SK-N-SH treated with all-trans-retinoic acid at 6 μM for 48 hours (cell line): ENCODE data around the gene RERE.

Experiments used
- ARNTL ChIP-seq: fragments of 450-650 bp; formaldehyde crosslinking; IDR thresholded peaks from 2 replicates; pipeline ENCODE4 v1.5.0; 2020; ENCODE audit warnings: low read depth, mild to moderate bottlenecking, moderate library complexity, borderline replicate concordance
- GLIS3 ChIP-seq: fragments of 250-450 bp; sonication (Bioruptor Pico); IDR thresholded peaks from 2 replicates; pipeline ENCODE4 v1.5.0; 2020; ENCODE audit warnings: mild to moderate bottlenecking, moderate library complexity
- PATZ1 ChIP-seq: fragments of 250-450 bp; sonication (Bioruptor Pico); IDR thresholded peaks from 2 replicates; pipeline ENCODE4 v1.8.0; 2020; ENCODE audit warnings: mild to moderate bottlenecking, moderate library complexity, borderline replicate concordance
- RARB ChIP-seq: fragments of 250-450 bp; sonication (Bioruptor Pico); IDR thresholded peaks from 2 replicates; pipeline ENCODE4 v1.8.0; 2021; ENCODE audit warnings: mild to moderate bottlenecking, moderate library complexity
- TOX ChIP-seq: fragments of 250-450 bp; sonication (Bioruptor Pico); IDR thresholded peaks from 2 replicates; pipeline ENCODE4 v1.8.0; 2021; ENCODE audit warnings: mild to moderate bottlenecking, moderate library complexity, borderline replicate concordance
- TSHZ2 ChIP-seq: fragments of 250-450 bp; sonication (Bioruptor Pico); IDR thresholded peaks from 2 replicates; pipeline ENCODE4 v1.5.0; 2020; ENCODE audit warnings: mild to moderate bottlenecking, moderate library complexity
- ZFP3 ChIP-seq: fragments of 250-450 bp; sonication (Bioruptor Pico); IDR thresholded peaks from 2 replicates; pipeline ENCODE4 v1.5.0; 2020; ENCODE audit warnings: mild to moderate bottlenecking, moderate library complexity
- ZFP30 ChIP-seq: fragments of 450-650 bp; formaldehyde crosslinking; IDR thresholded peaks from 2 replicates; pipeline ENCODE4 v1.5.0; 2022; ENCODE audit warnings: mild to moderate bottlenecking, moderate library complexity

- no peak for TF ChIP-seq ZFP30
- no peak for TF ChIP-seq ARNTL (CRISPR knock-in tag)
- no peak for TF ChIP-seq ZFP3 (CRISPR knock-in tag)
- no peak for TF ChIP-seq GLIS3 (CRISPR knock-in tag)
- TF ChIP-seq TSHZ2 (CRISPR knock-in tag): no peak
- TF ChIP-seq TOX (CRISPR knock-in tag): no peak
- no peak for TF ChIP-seq RARB (CRISPR knock-in tag)
- no peak for TF ChIP-seq PATZ1 (CRISPR knock-in tag)
Measured at GRCh38 chr1:8303876-8304275, 513.6 kb downstream of the RERE start.
